DND-41 (cell line): Measurements from ENCODE around the gene DESI1.

Experiments used
- ATAC-seq: fragments of 200-7000 bp; cut with Tn5 transposase; 3 replicates; pipeline ENCODE4 v1.9.1; 2021; ENCODE audit warnings: low read depth; ENCODE audit not compliant: insufficient read depth
- DNase-seq: peaks from one replicate; pipeline ENCODE4 v3.0.0-alpha.2; 2020
- H2AFZ ChIP-seq: 2 replicates; pipeline ENCODE4 v1.6.0; 2012; ENCODE audit warnings: low read depth, low read length
- H3K27ac ChIP-seq: 2 replicates; pipeline ENCODE4 v1.5.1; 2012; ENCODE audit warnings: low read length, inconsistent platforms
- H3K27me3 ChIP-seq: fragments of 200-600 bp; sonication (generic); 2 replicates; pipeline ENCODE4 v1.6.0; 2012; ENCODE audit warnings: low read length, mild to moderate bottlenecking, inconsistent platforms; ENCODE audit not compliant: insufficient read depth, poor library complexity
- H3K36me3 ChIP-seq: 2 replicates; pipeline ENCODE4 v1.5.1; 2012; ENCODE audit warnings: low read length, inconsistent platforms; ENCODE audit not compliant: insufficient read depth
- H3K4me1 ChIP-seq: 2 replicates; pipeline ENCODE4 v1.5.1; 2012; ENCODE audit warnings: mild to moderate bottlenecking, low read length; ENCODE audit not compliant: insufficient read depth
- H3K4me2 ChIP-seq: 2 replicates; pipeline ENCODE4 v1.6.0; 2012; ENCODE audit warnings: mild to moderate bottlenecking, moderate library complexity, low read length, inconsistent platforms; ENCODE audit not compliant: insufficient read depth
- H3K4me3 ChIP-seq, 2 experiments: fragments of 200-600 bp in 1 of 2; shearing (Covaris generic) in 1 of 2; 2 replicates each; pipeline ENCODE4 v1.5.1; 2012 to 2016; ENCODE audit warnings: inconsistent platforms in 2 of 2, low read length in 2 of 2, mild to moderate bottlenecking in 2 of 2, low read depth in 1 of 2, moderate library complexity in 1 of 2
- H3K79me2 ChIP-seq: 2 replicates; pipeline ENCODE4 v1.6.0; 2012; ENCODE audit warnings: low read length, inconsistent platforms; ENCODE audit not compliant: insufficient read depth
- H3K9ac ChIP-seq: 2 replicates; pipeline ENCODE4 v1.6.0; 2012; ENCODE audit warnings: low read depth, mild to moderate bottlenecking, inconsistent platforms, low read length, moderate library complexity
- H3K9me3 ChIP-seq: 2 replicates; pipeline ENCODE4 v1.5.1; 2012; ENCODE audit warnings: low read length, moderate library complexity, mild to moderate bottlenecking, inconsistent platforms; ENCODE audit not compliant: insufficient read depth, severe bottlenecking
- H4K20me1 ChIP-seq: 2 replicates; pipeline ENCODE4 v1.6.0; 2012; ENCODE audit warnings: low read length; ENCODE audit not compliant: insufficient read depth
- EZH2 ChIP-seq: IDR thresholded peaks from 3 replicates; pipeline ENCODE4 v1.6.1; 2012; ENCODE audit warnings: borderline replicate concordance, low read depth, mild to moderate bottlenecking, moderate library complexity, low read length, inconsistent platforms; ENCODE audit not compliant: severe bottlenecking
- TF ChIP-seq, protein P1 (sequence below): IDR thresholded peaks from 2 replicates; pipeline ENCODE4 v1.5.1; 2012; ENCODE audit warnings: borderline replicate concordance, low read length, moderate library complexity, mild to moderate bottlenecking; ENCODE audit not compliant: poor library complexity, severe bottlenecking; ENCODE audit errors: extremely low read depth

The DESI1 gene

DNA sequence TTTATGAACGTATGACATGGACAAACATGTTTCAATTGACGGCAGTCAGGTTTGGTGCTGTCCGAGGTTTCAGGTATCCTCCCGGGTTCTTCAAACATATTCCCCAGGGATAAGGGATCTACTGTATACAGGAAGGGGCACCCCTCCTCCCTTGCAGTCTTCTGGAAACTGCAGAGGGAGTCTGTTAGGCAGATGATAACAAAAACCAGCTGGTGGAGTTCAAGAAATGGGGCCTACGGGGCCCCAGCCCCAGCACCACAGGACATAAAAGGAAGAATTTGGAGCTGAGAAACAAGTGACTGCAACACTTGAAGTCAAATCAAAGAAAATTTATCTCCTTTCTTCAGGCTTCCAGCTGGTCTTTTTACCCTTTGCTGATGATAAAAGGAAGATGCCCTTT is 35.7 kb upstream of the DESI1 start:
- H3K27ac ChIP-seq: no peak overlapping the region
- TF ChIP-seq, protein P1, sequence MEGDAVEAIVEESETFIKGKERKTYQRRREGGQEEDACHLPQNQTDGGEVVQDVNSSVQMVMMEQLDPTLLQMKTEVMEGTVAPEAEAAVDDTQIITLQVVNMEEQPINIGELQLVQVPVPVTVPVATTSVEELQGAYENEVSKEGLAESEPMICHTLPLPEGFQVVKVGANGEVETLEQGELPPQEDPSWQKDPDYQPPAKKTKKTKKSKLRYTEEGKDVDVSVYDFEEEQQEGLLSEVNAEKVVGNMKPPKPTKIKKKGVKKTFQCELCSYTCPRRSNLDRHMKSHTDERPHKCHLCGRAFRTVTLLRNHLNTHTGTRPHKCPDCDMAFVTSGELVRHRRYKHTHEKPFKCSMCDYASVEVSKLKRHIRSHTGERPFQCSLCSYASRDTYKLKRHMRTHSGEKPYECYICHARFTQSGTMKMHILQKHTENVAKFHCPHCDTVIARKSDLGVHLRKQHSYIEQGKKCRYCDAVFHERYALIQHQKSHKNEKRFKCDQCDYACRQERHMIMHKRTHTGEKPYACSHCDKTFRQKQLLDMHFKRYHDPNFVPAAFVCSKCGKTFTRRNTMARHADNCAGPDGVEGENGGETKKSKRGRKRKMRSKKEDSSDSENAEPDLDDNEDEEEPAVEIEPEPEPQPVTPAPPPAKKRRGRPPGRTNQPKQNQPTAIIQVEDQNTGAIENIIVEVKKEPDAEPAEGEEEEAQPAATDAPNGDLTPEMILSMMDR: no peak
- no peak for TF ChIP-seq EZH2
- 0 out of 2 replicates have a peak, but pooled peaks cover 5% of the 10 kb centered on the region for H3K79me2 ChIP-seq
- H3K27me3 ChIP-seq: no peaks in the 10 kb centered on the region
- H3K36me3 ChIP-seq: peaks cover 96% of the 10 kb centered on the region
- no peak overlapping the region for H3K4me2 ChIP-seq
- H3K4me1 ChIP-seq: no peaks in the 10 kb centered on the region
- ATAC-seq (no peak), DNase-seq (no peak)
- H3K9me3 ChIP-seq: no peaks in the 10 kb centered on the region
- H3K9ac ChIP-seq: no peak overlapping the region
- H3K4me3 ChIP-seq: no peak overlapping the region
- H2AFZ ChIP-seq: no peak overlapping the region
- peaks cover 3% of the 10 kb centered on the region; the same call in 1 of the 2 replicates for H4K20me1 ChIP-seq

DNA sequence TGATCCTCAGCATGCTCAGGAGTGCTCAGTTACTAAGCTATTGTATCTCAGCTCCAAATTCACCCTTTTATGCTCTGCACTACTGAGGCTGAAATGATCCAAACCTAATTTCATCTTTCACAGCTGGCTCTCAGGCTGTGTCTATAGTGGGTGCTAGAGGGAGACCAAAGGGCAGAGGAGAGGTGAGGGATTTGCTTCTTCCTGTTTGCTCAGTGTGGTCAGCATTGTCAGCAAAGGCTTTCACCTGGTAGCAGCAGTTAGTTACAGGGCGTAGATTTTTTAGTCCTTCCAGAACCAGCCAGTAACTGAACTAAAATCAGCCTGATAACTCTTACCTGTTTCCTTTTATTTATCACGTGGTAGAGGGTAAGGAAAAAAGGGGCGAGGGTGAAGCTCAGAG is 33.5 kb upstream of the DESI1 start:
- Histone ChIP-seq H3K27ac (no peak overlapping the region), H3K9ac (no peak overlapping the region)

DNA sequence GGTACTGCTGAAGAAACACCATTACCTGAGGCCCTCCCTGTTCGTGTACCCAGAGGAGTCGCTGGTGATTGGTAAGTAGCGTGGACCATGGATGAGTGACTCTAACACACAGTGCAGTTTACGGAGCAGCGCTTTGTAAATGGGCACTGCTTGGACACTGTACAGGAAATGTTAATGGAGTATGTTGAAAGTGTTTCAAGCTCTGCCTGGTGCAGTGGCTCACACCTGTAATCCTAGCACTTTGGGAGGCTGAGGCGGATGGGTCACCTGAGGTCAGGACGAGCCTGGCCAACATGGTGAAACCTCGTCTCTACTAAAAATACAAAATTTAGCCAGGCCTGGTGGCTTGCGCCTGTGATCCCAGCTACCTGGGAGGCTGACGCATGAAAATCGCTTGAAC is 30.0 kb upstream of the DESI1 start:
- no peaks in the 10 kb centered on the region for H3K4me1 ChIP-seq
- ATAC-seq (no peak), DNase-seq (no peak)
- H3K9ac ChIP-seq: no peak overlapping the region
- H3K36me3 ChIP-seq: peaks cover 96% of the 10 kb centered on the region
- no peaks in the 10 kb centered on the region; the same call in 1 of the 2 replicates for H4K20me1 ChIP-seq
- no peak overlapping the region for H3K27ac ChIP-seq
- H3K27me3 ChIP-seq: no peaks in the 10 kb centered on the region
- TF ChIP-seq, protein P1: no peak
- no peak for TF ChIP-seq EZH2
- H3K79me2 ChIP-seq: peaks cover 16% of the 10 kb centered on the region; the same call in 1 of the 2 replicates
- no peak overlapping the region for H3K4me3 ChIP-seq
- no peak overlapping the region for H2AFZ ChIP-seq
- no peaks in the 10 kb centered on the region for H3K9me3 ChIP-seq
- H3K4me2 ChIP-seq: no peak overlapping the region

More for the DNA sequence above, 33.5 kb upstream of the DESI1 start:
- Histone ChIP-seq H3K9me3 (no peaks in the 10 kb centered on the region), H2AFZ (no peak overlapping the region), H4K20me1 (peaks cover 3% of the 10 kb centered on the region; the same call in 1 of the 2 replicates), H3K4me3 (no peak overlapping the region), H3K27me3 (no peaks in the 10 kb centered on the region), H3K4me1 (no peaks in the 10 kb centered on the region), H3K79me2 (peaks cover 8% of the 10 kb centered on the region; the same call in 1 of the 2 replicates), H3K4me2 (no peak overlapping the region), H3K36me3 (peaks cover 95% of the 10 kb centered on the region)
- TF ChIP-seq EZH2: no peak
- TF ChIP-seq, protein P1: no peak
- DNase-seq (no peak), ATAC-seq (no peak)

DNA sequence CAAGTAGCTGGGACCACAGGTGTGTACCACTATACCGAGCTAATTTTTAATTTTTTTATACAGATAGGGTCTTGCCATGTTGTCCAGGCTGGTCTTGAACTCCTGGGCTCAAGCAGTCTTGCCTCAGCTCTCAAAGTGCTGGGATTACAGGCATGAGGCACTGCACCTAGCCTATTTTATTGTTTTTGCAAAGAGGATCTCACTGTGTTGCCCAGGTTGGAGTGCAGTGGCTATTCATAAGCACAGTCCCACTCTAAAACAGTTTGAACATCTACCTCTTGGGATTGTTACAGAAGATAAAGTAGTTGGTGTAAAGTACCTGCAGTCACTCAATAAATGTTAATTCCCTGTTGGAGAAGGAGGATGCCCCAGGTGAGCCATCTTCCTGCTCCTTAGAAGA is 29.4 kb upstream of the DESI1 start:
- no peak for DNase-seq
- Histone ChIP-seq H3K9me3 (no peaks in the 10 kb centered on the region), H3K79me2 (peaks cover 22% of the 10 kb centered on the region), H3K27me3 (no peaks in the 10 kb centered on the region), H3K4me3 (no peak overlapping the region), H3K4me2 (no peak overlapping the region), H3K4me1 (no peaks in the 10 kb centered on the region), H2AFZ (no peak overlapping the region), H3K36me3 (peaks cover 97% of the 10 kb centered on the region), H3K27ac (no peak overlapping the region), H4K20me1 (no peaks in the 10 kb centered on the region; the same call in 1 of the 2 replicates), H3K9ac (no peak overlapping the region)
- no peak for ATAC-seq
- TF ChIP-seq, protein P1: no peak
- no peak for TF ChIP-seq EZH2
